Neural cell (in vitro differentiated cells): ENCODE measurements around the gene ATP8B4. TPM values are rescaled to one million over a fixed set of nuclear protein-coding genes. Genes with fewer than 3 reads are reported as not detected.

ENCODE experiments used
- H2AFZ ChIP-seq: fragments of 200-600, 300-800 bp; sonication (generic), shearing (Covaris generic); 2 replicates; pipeline ENCODE4 v1.6.0; 2014; ENCODE audit warnings: low read depth, mild to moderate bottlenecking, antibody characterized with exemption, low read length, moderate library complexity
- H3F3A ChIP-seq: fragments of 200-600 bp; shearing (Covaris generic); 2 replicates; pipeline ENCODE4 v1.6.1; 2016; ENCODE audit warnings: mild to moderate bottlenecking, moderate library complexity, mixed read lengths, antibody characterized with exemption, low read length; ENCODE audit not compliant: insufficient read depth, poor library complexity, severe bottlenecking
- H3K27ac ChIP-seq: fragments of 200-600, 300-800 bp; sonication (generic), shearing (Covaris generic); 2 replicates; pipeline ENCODE4 v1.5.1; 2014; ENCODE audit warnings: mild to moderate bottlenecking, low read length, moderate library complexity
- H3K27me3 ChIP-seq: fragments of 300-800, 200-600 bp; sonication (generic), shearing (Covaris generic); 2 replicates; pipeline ENCODE4 v1.6.0; 2014; ENCODE audit warnings: mild to moderate bottlenecking, low read depth, low read length, moderate library complexity; ENCODE audit not compliant: insufficient read depth
- H3K36me3 ChIP-seq: fragments of 300-800, 200-600 bp; sonication (generic), shearing (Covaris generic); 2 replicates; pipeline ENCODE4 v1.5.1; 2014; ENCODE audit warnings: mild to moderate bottlenecking, antibody characterized with exemption, low read length, moderate library complexity; ENCODE audit not compliant: insufficient read depth
- H3K4me2 ChIP-seq: fragments of 300-800, 200-600 bp; sonication (generic), shearing (Covaris generic); 2 replicates; pipeline ENCODE4 v1.6.0; 2014; ENCODE audit warnings: mild to moderate bottlenecking, low read length
- H3K4me3 ChIP-seq: fragments of 300-800, 200-600 bp; sonication (generic), shearing (Covaris generic); 2 replicates; pipeline ENCODE4 v1.5.1; 2014; ENCODE audit warnings: mild to moderate bottlenecking, low read length, moderate library complexity
- H3K79me2 ChIP-seq: fragments of 200-600 bp; shearing (Covaris generic); replicated peaks from 2 replicates; pipeline ENCODE4 v1.6.0; 2014; ENCODE audit warnings: mild to moderate bottlenecking, low read length, moderate library complexity; ENCODE audit not compliant: insufficient read depth
- H3K9ac ChIP-seq: fragments of 300-800, 200-600 bp; sonication (generic), shearing (Covaris generic); 2 replicates; pipeline ENCODE4 v1.6.1; 2016; ENCODE audit warnings: mild to moderate bottlenecking, low read length, mixed read lengths
- H3K9me2 ChIP-seq: fragments of 200-600 bp; shearing (Covaris generic); 2 replicates; pipeline ENCODE4 v1.6.1; 2016; ENCODE audit warnings: mild to moderate bottlenecking, low read length, mixed read lengths; ENCODE audit not compliant: insufficient read depth
- H3K9me3 ChIP-seq: fragments of 200-600, 300-800 bp; sonication (generic), shearing (Covaris generic); 2 replicates; pipeline ENCODE4 v1.6.1; 2016; ENCODE audit warnings: mild to moderate bottlenecking, mixed run types, low read length, moderate library complexity, mixed read lengths
- H4K20me1 ChIP-seq: fragments of 200-600 bp; shearing (Covaris generic); 2 replicates; pipeline ENCODE4 v1.6.1; 2016; ENCODE audit warnings: mild to moderate bottlenecking, mixed run types; ENCODE audit not compliant: insufficient read depth
- EP300 ChIP-seq: fragments of 450-650 bp; conservative IDR thresholded peaks from 2 replicates; pipeline ENCODE4 v1.6.1; 2014; ENCODE audit warnings: antibody characterized with exemption, mild to moderate bottlenecking, moderate library complexity; ENCODE audit not compliant: poor library complexity, severe bottlenecking
- EZH2 ChIP-seq: fragments of 200-600, 300-800 bp; shearing (Covaris generic), sonication (generic); IDR thresholded peaks from 2 replicates; pipeline ENCODE4 v1.6.1; 2014; ENCODE audit warnings: antibody characterized with exemption, low read length, borderline replicate concordance, mild to moderate bottlenecking; ENCODE audit not compliant: insufficient read depth, poor library complexity, severe bottlenecking
- MXI1 ChIP-seq: fragments of 450-650 bp; conservative IDR thresholded peaks from 2 replicates; pipeline ENCODE4 v1.6.1; 2014; ENCODE audit warnings: antibody characterized with exemption, mild to moderate bottlenecking; ENCODE audit not compliant: poor library complexity, severe bottlenecking
- POLR2AphosphoS5 ChIP-seq: IDR thresholded peaks from 2 replicates; pipeline ENCODE4 v1.6.1; 2012
- RAD21 ChIP-seq: fragments of 450-650 bp; conservative IDR thresholded peaks from 2 replicates; pipeline ENCODE4 v1.6.1; 2014; ENCODE audit warnings: antibody characterized with exemption, mild to moderate bottlenecking, moderate library complexity
- SMC3 ChIP-seq: fragments of 450-650 bp; conservative IDR thresholded peaks from 2 replicates; pipeline ENCODE4 v1.6.1; 2014; ENCODE audit warnings: antibody characterized with exemption, mild to moderate bottlenecking, moderate library complexity; ENCODE audit not compliant: poor library complexity
- TAF1 ChIP-seq: IDR thresholded peaks from 2 replicates; pipeline ENCODE4 v1.6.1; 2012; ENCODE audit warnings: low read depth
- polyA plus RNA-seq: library from polyadenylated mRNA; depleted of rRNA; stranded (reverse); fragments of >200 nt; gene quantifications from 2 replicates; pipeline ENCODE4 v1.2.3, GENCODE V29; 2014
- TF ChIP-seq, protein P1 (sequence below): IDR thresholded peaks from 2 replicates; pipeline ENCODE4 v1.6.1; 2012; ENCODE audit warnings: borderline replicate concordance
- TF ChIP-seq, protein P2 (sequence below): fragments of 450-650 bp; IDR thresholded peaks from 2 replicates; pipeline ENCODE4 v1.5.1; 2014; ENCODE audit warnings: antibody characterized with exemption, mild to moderate bottlenecking, moderate library complexity; ENCODE audit not compliant: poor library complexity, severe bottlenecking

The ATP8B4 gene
- polyA plus RNA-seq, 1 donor from 2014 or later: 2.9 TPM

DNA sequence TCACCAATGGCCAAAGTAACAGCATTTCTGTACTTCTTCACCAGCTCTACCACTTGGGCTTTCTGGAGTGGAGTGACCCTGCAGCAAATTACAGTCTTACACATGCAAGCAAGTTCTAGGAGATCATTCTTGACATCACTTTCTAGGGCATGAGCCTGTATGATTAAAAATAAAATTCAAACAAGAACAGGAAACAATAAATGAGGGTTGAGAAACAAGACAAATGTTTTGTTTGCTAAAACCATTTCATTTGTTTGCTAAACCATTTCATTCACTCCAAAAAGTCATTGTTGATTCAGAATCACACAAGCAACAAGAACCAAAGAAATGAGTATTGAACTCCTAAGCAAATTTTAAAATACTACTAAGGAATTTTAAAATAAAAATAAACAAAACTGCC lies 220.9 kb downstream of the ATP8B4 start:
- no peaks in the 10 kb centered on the region for H3K9me2 ChIP-seq
- TF ChIP-seq, protein P1, sequence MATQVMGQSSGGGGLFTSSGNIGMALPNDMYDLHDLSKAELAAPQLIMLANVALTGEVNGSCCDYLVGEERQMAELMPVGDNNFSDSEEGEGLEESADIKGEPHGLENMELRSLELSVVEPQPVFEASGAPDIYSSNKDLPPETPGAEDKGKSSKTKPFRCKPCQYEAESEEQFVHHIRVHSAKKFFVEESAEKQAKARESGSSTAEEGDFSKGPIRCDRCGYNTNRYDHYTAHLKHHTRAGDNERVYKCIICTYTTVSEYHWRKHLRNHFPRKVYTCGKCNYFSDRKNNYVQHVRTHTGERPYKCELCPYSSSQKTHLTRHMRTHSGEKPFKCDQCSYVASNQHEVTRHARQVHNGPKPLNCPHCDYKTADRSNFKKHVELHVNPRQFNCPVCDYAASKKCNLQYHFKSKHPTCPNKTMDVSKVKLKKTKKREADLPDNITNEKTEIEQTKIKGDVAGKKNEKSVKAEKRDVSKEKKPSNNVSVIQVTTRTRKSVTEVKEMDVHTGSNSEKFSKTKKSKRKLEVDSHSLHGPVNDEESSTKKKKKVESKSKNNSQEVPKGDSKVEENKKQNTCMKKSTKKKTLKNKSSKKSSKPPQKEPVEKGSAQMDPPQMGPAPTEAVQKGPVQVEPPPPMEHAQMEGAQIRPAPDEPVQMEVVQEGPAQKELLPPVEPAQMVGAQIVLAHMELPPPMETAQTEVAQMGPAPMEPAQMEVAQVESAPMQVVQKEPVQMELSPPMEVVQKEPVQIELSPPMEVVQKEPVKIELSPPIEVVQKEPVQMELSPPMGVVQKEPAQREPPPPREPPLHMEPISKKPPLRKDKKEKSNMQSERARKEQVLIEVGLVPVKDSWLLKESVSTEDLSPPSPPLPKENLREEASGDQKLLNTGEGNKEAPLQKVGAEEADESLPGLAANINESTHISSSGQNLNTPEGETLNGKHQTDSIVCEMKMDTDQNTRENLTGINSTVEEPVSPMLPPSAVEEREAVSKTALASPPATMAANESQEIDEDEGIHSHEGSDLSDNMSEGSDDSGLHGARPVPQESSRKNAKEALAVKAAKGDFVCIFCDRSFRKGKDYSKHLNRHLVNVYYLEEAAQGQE: no peak
- TF ChIP-seq RAD21: no peak
- TF ChIP-seq MXI1: no peak
- no peak for TF ChIP-seq POLR2AphosphoS5
- TF ChIP-seq EP300: no peak
- TF ChIP-seq TAF1: no peak
- TF ChIP-seq EZH2: no peak
- TF ChIP-seq, protein P2, sequence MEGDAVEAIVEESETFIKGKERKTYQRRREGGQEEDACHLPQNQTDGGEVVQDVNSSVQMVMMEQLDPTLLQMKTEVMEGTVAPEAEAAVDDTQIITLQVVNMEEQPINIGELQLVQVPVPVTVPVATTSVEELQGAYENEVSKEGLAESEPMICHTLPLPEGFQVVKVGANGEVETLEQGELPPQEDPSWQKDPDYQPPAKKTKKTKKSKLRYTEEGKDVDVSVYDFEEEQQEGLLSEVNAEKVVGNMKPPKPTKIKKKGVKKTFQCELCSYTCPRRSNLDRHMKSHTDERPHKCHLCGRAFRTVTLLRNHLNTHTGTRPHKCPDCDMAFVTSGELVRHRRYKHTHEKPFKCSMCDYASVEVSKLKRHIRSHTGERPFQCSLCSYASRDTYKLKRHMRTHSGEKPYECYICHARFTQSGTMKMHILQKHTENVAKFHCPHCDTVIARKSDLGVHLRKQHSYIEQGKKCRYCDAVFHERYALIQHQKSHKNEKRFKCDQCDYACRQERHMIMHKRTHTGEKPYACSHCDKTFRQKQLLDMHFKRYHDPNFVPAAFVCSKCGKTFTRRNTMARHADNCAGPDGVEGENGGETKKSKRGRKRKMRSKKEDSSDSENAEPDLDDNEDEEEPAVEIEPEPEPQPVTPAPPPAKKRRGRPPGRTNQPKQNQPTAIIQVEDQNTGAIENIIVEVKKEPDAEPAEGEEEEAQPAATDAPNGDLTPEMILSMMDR: no peak
- TF ChIP-seq SMC3: no peak
- no peaks in the 10 kb centered on the region for H4K20me1 ChIP-seq
- no peaks in the 10 kb centered on the region for H3K36me3 ChIP-seq
- H3K4me3 ChIP-seq: no peak overlapping the region
- no peak overlapping the region for H2AFZ ChIP-seq
- no peak overlapping the region for H3K27ac ChIP-seq
- no peak overlapping the region for H3K4me2 ChIP-seq
- H3F3A ChIP-seq: no peaks in the 10 kb centered on the region
- H3K9me3 ChIP-seq: no peaks in the 10 kb centered on the region
- H3K27me3 ChIP-seq: no peaks in the 10 kb centered on the region
- H3K79me2 ChIP-seq: no peaks in the 10 kb centered on the region
- H3K9ac ChIP-seq: no peak overlapping the region

DNA sequence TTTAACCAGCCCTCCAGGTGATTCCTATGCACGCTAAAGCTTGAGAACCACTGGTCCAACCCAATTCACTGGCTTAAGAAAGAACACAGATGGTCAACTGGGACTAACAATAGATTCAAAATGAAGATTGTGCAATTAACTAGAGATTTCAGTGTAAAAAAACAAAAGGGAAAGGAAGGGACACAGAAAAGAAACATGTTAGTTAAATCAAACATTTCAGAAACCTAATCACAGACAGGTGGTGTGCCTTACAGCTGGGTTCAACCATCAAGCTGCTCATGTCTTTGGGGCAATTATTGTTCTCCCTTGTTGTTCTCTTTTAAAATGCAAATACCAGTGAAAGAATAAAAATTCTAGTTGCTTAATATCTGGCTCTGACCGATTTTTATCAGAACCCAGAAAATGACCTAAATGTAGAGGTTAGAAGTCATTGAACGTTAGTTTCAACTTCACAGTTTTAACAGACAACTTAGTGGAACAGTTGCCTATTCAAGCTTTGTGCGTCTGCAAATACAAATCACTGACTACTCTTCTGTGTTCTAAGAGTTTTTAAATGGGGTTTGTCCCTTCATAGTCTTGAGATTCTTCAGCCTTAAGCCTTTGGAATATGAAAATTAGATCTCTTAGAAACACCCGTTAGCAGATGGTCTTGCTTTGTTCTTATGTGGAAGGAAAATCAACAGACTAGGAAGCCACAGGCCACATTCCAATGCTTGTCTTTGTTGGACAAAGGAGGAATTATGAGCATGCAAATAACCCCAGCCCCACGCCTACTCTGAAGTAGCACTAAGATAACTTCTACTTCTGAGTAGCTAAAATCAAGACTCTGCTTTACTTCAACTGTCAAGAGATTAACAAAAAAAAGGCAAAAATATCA lies 223.4 kb downstream of the ATP8B4 start:
- Histone ChIP-seq H2AFZ (no peak overlapping the region), H3K27ac (no peak overlapping the region), H3K9me2 (no peaks in the 10 kb centered on the region), H3K9me3 (no peaks in the 10 kb centered on the region), H3F3A (no peaks in the 10 kb centered on the region), H3K79me2 (no peaks in the 10 kb centered on the region), H3K4me2 (no peak overlapping the region), H3K4me3 (no peak overlapping the region), H3K36me3 (no peaks in the 10 kb centered on the region), H4K20me1 (no peaks in the 10 kb centered on the region), H3K27me3 (no peaks in the 10 kb centered on the region), H3K9ac (no peak overlapping the region)
- TF ChIP-seq EZH2 (no peak), MXI1 (no peak), SMC3 (no peak), POLR2AphosphoS5 (no peak), RAD21 (no peak), EP300 (no peak), TAF1 (no peak)
- TF ChIP-seq, protein P1: no peak
- TF ChIP-seq, protein P2: no peak
